HCT116 (cell line): Measurements from ENCODE around the gene TBPL1. TPM values are rescaled to one million over a fixed set of nuclear protein-coding genes. Genes with fewer than 3 reads are reported as not detected.

ENCODE experiments used
- ATAC-seq: fragments of 200-7000 bp; cut with Tn5 transposase; 2 replicates; pipeline ENCODE4 v1.9.1; 2020; ENCODE audit warnings: mild to moderate bottlenecking, moderate library complexity
- BruUV-seq: library from RNA; stranded (reverse); fragments of 400-500 nt; replicated peaks from 2 replicates; lab custom pipeline; 2021; lab: Mats Ljungman, UMichigan
- CTCF ChIA-PET: fragments of 300-600 bp; sonication (Branson Sonifier 250); formaldehyde crosslinking; loops from one replicate; lab custom pipeline; 2021; ENCODE audit warnings: antibody characterized with exemption; lab: Charles Lee
- POLR2A ChIA-PET: fragments of 300-600, 350-600 bp; sonication (Branson Sonifier 250); formaldehyde crosslinking; loops from one replicate; lab custom pipeline; 2021; ENCODE audit warnings: antibody characterized with exemption; lab: Charles Lee
- RAD21 ChIA-PET, 2 experiments: fragments of 300-600 bp; sonication (Branson Sonifier 250); formaldehyde crosslinking; loops; one replicate each; lab custom pipeline; 2023; ENCODE audit warnings: low total read pairs in 2 of 2; ENCODE audit not compliant: uncharacterized antibody in 2 of 2, unreplicated experiment in 2 of 2, low non-redundant PET in 1 of 2; lab: Charles Lee
- DNase-seq: peaks from one replicate; pipeline ENCODE4 v3.0.0-alpha.2; 2010; ENCODE audit warnings: low read depth, low spot score
- H2AFZ ChIP-seq: fragments of 200-600 bp; shearing (Covaris generic), sonication (generic); 2 replicates; pipeline ENCODE4 v1.6.1; 2017; ENCODE audit warnings: low read depth, mixed run types, mixed read lengths, antibody characterized with exemption, low read length; ENCODE audit not compliant: poor library complexity, severe bottlenecking
- H3K27ac ChIP-seq: 2 replicates; pipeline ENCODE4 v1.5.1; 2012; ENCODE audit warnings: low read depth, low read length
- H3K27me3 ChIP-seq: fragments of 200-600 bp; sonication (generic); 2 replicates; pipeline ENCODE4 v1.6.1; 2016; ENCODE audit warnings: mixed run types, low read length, mixed read lengths; ENCODE audit not compliant: insufficient read depth
- H3K36me3 ChIP-seq, 2 experiments: fragments of 200-500 bp in 1 of 2; fragments of 200-600 bp in 1 of 2; sonication (Bioruptor generic) in 1 of 2; sonication (generic) in 1 of 2; 2 replicates each; pipeline versions ENCODE4 v1.5.1 to v1.6.1; 2014 to 2016; ENCODE audit warnings: low read length in 2 of 2, inconsistent platforms in 1 of 2, mixed read lengths in 1 of 2, mixed run types in 1 of 2; ENCODE audit not compliant: insufficient read depth in 2 of 2, control insufficient read depth in 1 of 2
- H3K4me1 ChIP-seq, 2 experiments: fragments of 200-600 bp in 1 of 2; sonication (generic) in 1 of 2; 2 replicates each; pipeline versions ENCODE4 v1.5.1 to v1.6.1; 2012 to 2017; ENCODE audit warnings: low read length in 2 of 2, inconsistent platforms in 1 of 2, mild to moderate bottlenecking in 1 of 2, mixed read lengths in 1 of 2, mixed run types in 1 of 2, moderate library complexity in 1 of 2; ENCODE audit not compliant: insufficient read depth in 2 of 2, control insufficient read depth in 1 of 2
- H3K4me2 ChIP-seq: fragments of 200-600 bp; sonication (generic); 2 replicates; pipeline ENCODE4 v1.6.1; 2017; ENCODE audit warnings: mixed run types, low read length, mixed read lengths
- H3K4me3 ChIP-seq, 2 experiments: fragments of 200-600 bp in 1 of 2; sonication (generic) in 1 of 2; replicated peaks in 1 of 2; 2 replicates each; pipeline ENCODE4 v1.5.1; 2011 to 2016; ENCODE audit warnings: low read length in 2 of 2, control low read depth in 1 of 2, low read depth in 1 of 2, mild to moderate bottlenecking in 1 of 2, mixed read lengths in 1 of 2, mixed run types in 1 of 2
- H3K79me2 ChIP-seq: fragments of 200-600 bp; sonication (generic); 2 replicates; pipeline ENCODE4 v1.6.1; 2017; ENCODE audit warnings: mild to moderate bottlenecking, mixed run types, low read length, moderate library complexity, mixed read lengths; ENCODE audit not compliant: insufficient read depth
- H3K9ac ChIP-seq: fragments of 200-600 bp; sonication (generic); 2 replicates; pipeline ENCODE4 v1.6.1; 2016; ENCODE audit warnings: low read length, mixed read lengths
- H3K9me2 ChIP-seq: fragments of 200-600 bp; sonication (generic), shearing (Covaris generic); 2 replicates; pipeline ENCODE4 v1.6.1; 2017; ENCODE audit warnings: mixed run types, mild to moderate bottlenecking, moderate library complexity; ENCODE audit not compliant: insufficient read depth
- H3K9me3 ChIP-seq, 2 experiments: fragments of 200-500 bp in 1 of 2; fragments of 200-600 bp in 1 of 2; sonication (Bioruptor generic) in 1 of 2; sonication (generic) in 1 of 2; 2 replicates each; pipeline ENCODE4 v1.6.1; 2014 to 2017; ENCODE audit warnings: low read length in 2 of 2, mixed read lengths in 2 of 2, inconsistent platforms in 1 of 2, low read depth in 1 of 2, mild to moderate bottlenecking in 1 of 2, mixed run types in 1 of 2, moderate library complexity in 1 of 2; ENCODE audit not compliant: control insufficient read depth in 1 of 2, insufficient read depth in 1 of 2
- H4K20me1 ChIP-seq: fragments of 200-600 bp; sonication (generic), shearing (Covaris generic); 2 replicates; pipeline ENCODE4 v1.6.1; 2017; ENCODE audit warnings: mixed run types, mild to moderate bottlenecking, moderate library complexity; ENCODE audit not compliant: insufficient read depth
- ATF3 ChIP-seq: IDR thresholded peaks from 2 replicates; pipeline ENCODE4 v1.6.1; 2012
- CTCF ChIP-seq, 3 experiments: fragments of 200-600 bp in 1 of 3; sonication (generic) in 1 of 3; IDR thresholded peaks in 2 of 3; conservative IDR thresholded peaks in 1 of 3; 2 replicates each; pipeline ENCODE4 v1.5.1; 2012 to 2017; ENCODE audit warnings: low read depth in 2 of 3, low read length in 2 of 3, antibody characterized with exemption in 1 of 3, borderline replicate concordance in 1 of 3, control low read depth in 1 of 3, mild to moderate bottlenecking in 1 of 3, mixed read lengths in 1 of 3, mixed run types in 1 of 3, moderate library complexity in 1 of 3; ENCODE audit not compliant: insufficient read depth in 1 of 3
- EGR1 ChIP-seq: IDR thresholded peaks from 2 replicates; pipeline ENCODE4 v1.6.1; 2012; ENCODE audit warnings: low read depth
- ELF1 ChIP-seq: IDR thresholded peaks from 2 replicates; pipeline ENCODE4 v1.6.1; 2012; ENCODE audit warnings: low read depth, borderline replicate concordance
- FOSL1 ChIP-seq: IDR thresholded peaks from 2 replicates; pipeline ENCODE4 v1.6.1; 2012; ENCODE audit warnings: low read depth
- JUND ChIP-seq: IDR thresholded peaks from 2 replicates; pipeline ENCODE4 v1.6.1; 2012
- MAX ChIP-seq: IDR thresholded peaks from 2 replicates; pipeline ENCODE4 v1.6.1; 2012
- RAD21 ChIP-seq: IDR thresholded peaks from 2 replicates; pipeline ENCODE4 v1.6.1; 2012; ENCODE audit warnings: low read depth, mild to moderate bottlenecking
- REST ChIP-seq: IDR thresholded peaks from 2 replicates; pipeline ENCODE4 v1.6.1; 2012; ENCODE audit warnings: low read depth
- SIN3A ChIP-seq: IDR thresholded peaks from 2 replicates; pipeline ENCODE4 v1.6.1; 2012; ENCODE audit warnings: low read depth
- SP1 ChIP-seq: IDR thresholded peaks from 2 replicates; pipeline ENCODE4 v1.6.1; 2012; ENCODE audit warnings: low read depth
- TCF7L2 ChIP-seq: IDR thresholded peaks from 2 replicates; pipeline ENCODE4 v1.7.0; 2011; ENCODE audit warnings: borderline replicate concordance, inconsistent platforms; ENCODE audit not compliant: insufficient read depth, insufficient read length; ENCODE audit errors: extremely low read depth
- YY1 ChIP-seq: IDR thresholded peaks from 2 replicates; pipeline ENCODE4 v1.6.1; 2011; ENCODE audit warnings: low read length, low read depth, moderate library complexity, mild to moderate bottlenecking; ENCODE audit not compliant: insufficient replicate concordance; ENCODE audit errors: extremely low read depth
- ZFX ChIP-seq: fragments of 450-650 bp; IDR thresholded peaks from 2 replicates; pipeline ENCODE4 v1.6.1; 2017
- ZNF274 ChIP-seq: fragments of 200-500 bp; sonication (Bioruptor generic); IDR thresholded peaks from 2 replicates; pipeline ENCODE4 v1.6.1; 2014; ENCODE audit warnings: mild to moderate bottlenecking, low read depth, low read length, inconsistent platforms
- intact Hi-C: fragments of 100-400 bp; cut with micrococcal nuclease; formaldehyde crosslinking; loops from 2 replicates; pipeline ENCODE4 v1.10.0; 2022
- total RNA-seq: library from RNA; stranded (reverse); gene quantifications from one replicate; pipeline ENCODE4 v1.2.1, GENCODE V29; 2021; ENCODE audit not compliant: unreplicated experiment

TBPL1 gene
- total RNA-seq, 1 experiment from 2014 or later = 34.9 TPM

GRCh38 chr6:133952815-133953633 lies at the start of gene TBPL1 (continued):
- TF ChIP-seq ATF3 (no peak), CTCF (IDR thresholded peaks at IDR 0.05 in 2 of 3, conservative IDR thresholded peaks at IDR 0.05 in 1 of 3; ENCODE audit: borderline replicate concordance in 1 of 3, insufficient read depth in 1 of 3, low read depth in 2 of 3, low read length in 2 of 3) (no peak), SP1 (peak; percentile 73)

GRCh38 chr6:133903855-133904254 lies 49.2 kb upstream of the TBPL1 start:
- H4K20me1 ChIP-seq = no peaks in the 10 kb centered on the region
- no TSS peak for BruUV-seq
- H3K4me2 ChIP-seq = no peak overlapping the region
- no peaks in the 10 kb centered on the region for H3K36me3 ChIP-seq
- H3K79me2 ChIP-seq = no peaks in the 10 kb centered on the region
- RAD21 ChIA-PET = no interaction called here
- no peaks in the 10 kb centered on the region for H3K27me3 ChIP-seq
- H3K9me2 ChIP-seq = no peaks in the 10 kb centered on the region; the same call in 1 of the 2 replicates
- CTCF ChIA-PET = interaction anchor here (2.2 kb wide), 1 partner anchor 12 kb away, joined by 8 read pairs; no protein-coding TSS in a partner anchor
- no peak overlapping the region for H3K4me3 ChIP-seq
- H2AFZ ChIP-seq = no peak overlapping the region
- DNase-seq = no peak
- no peak for ATAC-seq
- no peak overlapping the region for H3K9ac ChIP-seq
- H3K27ac ChIP-seq = no peak overlapping the region
- TF ChIP-seq FOSL1 (no peak), CTCF (IDR thresholded peaks at IDR 0.05 in 2 of 3, conservative IDR thresholded peaks at IDR 0.05 in 1 of 3; ENCODE audit: borderline replicate concordance in 1 of 3, insufficient read depth in 1 of 3, low read depth in 2 of 3, low read length in 2 of 3) (no peak), ZNF274 (no peak), TCF7L2 (no peak), ELF1 (no peak), MAX (no peak), SIN3A (no peak), EGR1 (no peak), ATF3 (no peak), RAD21 (no peak), JUND (no peak), ZFX (no peak), YY1 (no peak), REST (no peak)
- intact Hi-C loops = no loop called here
- no peaks in the 10 kb centered on the region for H3K9me3 ChIP-seq
- POLR2A ChIA-PET = no interaction called here
- no peaks in the 10 kb centered on the region for H3K4me1 ChIP-seq
